Measurements from ENCODE around the gene KLHL40.

The KLHL40 gene, protein sequence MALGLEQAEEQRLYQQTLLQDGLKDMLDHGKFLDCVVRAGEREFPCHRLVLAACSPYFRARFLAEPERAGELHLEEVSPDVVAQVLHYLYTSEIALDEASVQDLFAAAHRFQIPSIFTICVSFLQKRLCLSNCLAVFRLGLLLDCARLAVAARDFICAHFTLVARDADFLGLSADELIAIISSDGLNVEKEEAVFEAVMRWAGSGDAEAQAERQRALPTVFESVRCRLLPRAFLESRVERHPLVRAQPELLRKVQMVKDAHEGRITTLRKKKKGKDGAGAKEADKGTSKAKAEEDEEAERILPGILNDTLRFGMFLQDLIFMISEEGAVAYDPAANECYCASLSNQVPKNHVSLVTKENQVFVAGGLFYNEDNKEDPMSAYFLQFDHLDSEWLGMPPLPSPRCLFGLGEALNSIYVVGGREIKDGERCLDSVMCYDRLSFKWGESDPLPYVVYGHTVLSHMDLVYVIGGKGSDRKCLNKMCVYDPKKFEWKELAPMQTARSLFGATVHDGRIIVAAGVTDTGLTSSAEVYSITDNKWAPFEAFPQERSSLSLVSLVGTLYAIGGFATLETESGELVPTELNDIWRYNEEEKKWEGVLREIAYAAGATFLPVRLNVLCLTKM

DNA sequence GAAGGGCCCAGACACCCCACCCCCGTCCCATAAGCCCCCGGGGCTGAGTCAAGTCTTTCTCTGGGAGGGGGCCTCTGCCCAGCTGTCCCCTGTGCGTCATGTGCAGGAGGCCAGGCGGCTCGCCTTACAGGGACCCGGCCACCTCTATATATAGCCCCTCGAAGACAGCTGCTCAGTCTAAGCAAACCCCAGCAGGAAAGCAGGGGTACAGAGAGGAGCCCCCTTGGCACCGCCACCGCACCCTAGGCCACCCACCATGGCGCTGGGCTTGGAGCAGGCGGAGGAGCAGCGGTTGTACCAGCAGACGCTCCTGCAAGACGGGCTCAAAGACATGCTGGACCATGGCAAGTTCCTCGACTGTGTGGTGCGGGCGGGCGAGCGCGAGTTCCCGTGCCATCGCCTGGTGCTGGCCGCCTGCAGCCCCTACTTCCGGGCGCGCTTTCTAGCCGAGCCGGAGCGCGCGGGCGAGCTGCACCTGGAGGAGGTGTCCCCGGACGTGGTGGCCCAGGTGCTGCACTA lies at the start of gene KLHL40:
Gene KLHL40 (plus strand): TSS at position 175 of the 519 bp plus-strand sequence. CDS start 82 bp downstream, at position 257.
- in situ Hi-C loops (cut with MboI; ENCODE audit: low sequenced_read_pairs, unreplicated experiment), result no loop called here
- no peak for DNase-seq (ENCODE audit: low spot score)
- TF ChIP-seq, protein P1, sequence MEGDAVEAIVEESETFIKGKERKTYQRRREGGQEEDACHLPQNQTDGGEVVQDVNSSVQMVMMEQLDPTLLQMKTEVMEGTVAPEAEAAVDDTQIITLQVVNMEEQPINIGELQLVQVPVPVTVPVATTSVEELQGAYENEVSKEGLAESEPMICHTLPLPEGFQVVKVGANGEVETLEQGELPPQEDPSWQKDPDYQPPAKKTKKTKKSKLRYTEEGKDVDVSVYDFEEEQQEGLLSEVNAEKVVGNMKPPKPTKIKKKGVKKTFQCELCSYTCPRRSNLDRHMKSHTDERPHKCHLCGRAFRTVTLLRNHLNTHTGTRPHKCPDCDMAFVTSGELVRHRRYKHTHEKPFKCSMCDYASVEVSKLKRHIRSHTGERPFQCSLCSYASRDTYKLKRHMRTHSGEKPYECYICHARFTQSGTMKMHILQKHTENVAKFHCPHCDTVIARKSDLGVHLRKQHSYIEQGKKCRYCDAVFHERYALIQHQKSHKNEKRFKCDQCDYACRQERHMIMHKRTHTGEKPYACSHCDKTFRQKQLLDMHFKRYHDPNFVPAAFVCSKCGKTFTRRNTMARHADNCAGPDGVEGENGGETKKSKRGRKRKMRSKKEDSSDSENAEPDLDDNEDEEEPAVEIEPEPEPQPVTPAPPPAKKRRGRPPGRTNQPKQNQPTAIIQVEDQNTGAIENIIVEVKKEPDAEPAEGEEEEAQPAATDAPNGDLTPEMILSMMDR (IDR thresholded peaks at IDR 0.05; ENCODE audit: borderline replicate concordance, control extremely low read depth, extremely low read depth, insufficient read depth, missing control alignments), result no peak

DNA sequence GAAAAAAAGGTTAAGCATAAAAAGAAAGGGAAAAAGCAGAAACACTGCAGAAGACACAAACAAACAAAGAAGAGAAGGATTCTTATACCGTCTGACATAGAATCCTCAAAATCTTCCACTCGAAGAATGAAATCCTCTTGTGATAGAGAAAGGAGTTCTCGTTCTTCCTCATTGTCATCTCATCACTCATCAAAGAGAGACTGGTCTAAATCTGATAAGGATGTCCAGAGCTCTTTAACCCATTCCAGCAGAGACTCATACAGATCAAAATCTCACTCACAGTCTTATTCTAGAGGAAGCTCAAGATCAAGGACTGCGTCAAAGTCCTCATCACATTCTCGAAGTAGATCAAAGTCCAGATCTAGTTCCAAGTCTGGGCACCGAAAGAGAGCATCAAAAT lies 48.3 kb upstream of the KLHL40 start:
- in situ Hi-C loops (cut with MboI; ENCODE audit: low sequenced_read_pairs, unreplicated experiment), result no loop called here
- TF ChIP-seq, protein P1 (IDR thresholded peaks at IDR 0.05; ENCODE audit: borderline replicate concordance, control extremely low read depth, extremely low read depth, insufficient read depth, missing control alignments), result no peak
- no peak for DNase-seq (ENCODE audit: low spot score)

DNA sequence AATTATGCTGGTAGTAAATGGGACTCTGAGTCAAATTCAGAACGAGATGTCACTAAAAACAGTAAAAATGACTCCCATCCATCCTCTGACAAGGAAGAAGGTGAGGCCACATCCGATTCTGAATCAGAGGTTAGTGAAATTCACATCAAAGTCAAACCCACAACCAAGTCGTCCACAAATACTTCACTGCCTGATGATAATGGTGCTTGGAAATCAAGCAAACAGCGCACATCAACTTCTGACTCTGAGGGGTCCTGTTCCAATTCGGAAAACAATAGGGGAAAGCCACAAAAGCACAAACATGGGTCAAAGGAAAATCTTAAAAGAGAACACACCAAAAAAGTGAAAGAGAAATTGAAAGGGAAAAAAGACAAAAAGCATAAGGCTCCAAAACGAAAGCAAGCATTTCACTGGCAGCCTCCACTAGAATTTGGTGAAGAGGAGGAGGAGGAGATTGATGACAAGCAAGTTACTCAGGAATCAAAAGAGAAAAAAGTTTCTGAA lies 46.9 kb upstream of the KLHL40 start:
- TF ChIP-seq, protein P1 (IDR thresholded peaks at IDR 0.05; ENCODE audit: borderline replicate concordance, control extremely low read depth, extremely low read depth, insufficient read depth, missing control alignments), result no peak
- no peak for DNase-seq (ENCODE audit: low spot score)
- in situ Hi-C loops (cut with MboI; ENCODE audit: low sequenced_read_pairs, unreplicated experiment), result no loop called here

DNA sequence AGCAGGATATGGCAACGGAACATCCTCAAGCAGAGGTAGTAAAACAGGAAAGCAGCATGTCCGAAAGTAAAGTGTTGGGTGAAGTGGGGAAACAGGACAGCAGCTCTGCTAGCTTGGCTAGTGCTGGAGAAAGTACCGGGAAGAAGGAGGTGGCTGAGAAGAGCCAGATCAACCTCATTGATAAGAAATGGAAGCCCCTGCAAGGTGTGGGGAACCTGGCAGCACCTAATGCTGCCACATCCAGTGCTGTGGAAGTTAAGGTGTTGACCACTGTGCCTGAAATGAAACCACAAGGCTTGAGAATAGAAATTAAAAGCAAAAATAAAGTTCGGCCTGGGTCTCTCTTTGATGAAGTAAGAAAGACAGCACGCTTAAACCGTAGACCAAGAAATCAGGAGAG lies 46.1 kb upstream of the KLHL40 start:
- TF ChIP-seq, protein P1 (IDR thresholded peaks at IDR 0.05; ENCODE audit: borderline replicate concordance, control extremely low read depth, extremely low read depth, insufficient read depth, missing control alignments), result no peak
- in situ Hi-C loops (cut with MboI; ENCODE audit: low sequenced_read_pairs, unreplicated experiment), result no loop called here
- no peak for DNase-seq (ENCODE audit: low spot score)

DNA sequence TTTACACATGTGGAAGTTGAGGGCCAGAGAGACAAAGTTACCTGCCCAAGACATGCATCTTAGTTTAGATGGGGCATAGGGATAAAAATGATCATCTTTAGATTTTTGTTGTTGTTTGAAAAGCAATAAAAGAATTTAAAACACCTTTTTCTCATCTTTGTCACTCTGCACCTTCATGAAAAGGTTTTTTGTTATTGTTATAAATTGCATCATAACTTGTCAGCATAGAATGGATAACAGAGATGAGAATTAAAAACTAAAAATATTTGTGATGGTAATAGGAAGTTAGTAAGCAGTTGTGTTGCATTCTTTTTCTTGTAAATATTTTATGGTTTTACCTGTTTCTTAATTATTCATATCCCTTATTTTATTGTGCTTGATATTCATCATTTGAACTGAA lies 45.2 kb upstream of the KLHL40 start:
- TF ChIP-seq, protein P1 (IDR thresholded peaks at IDR 0.05; ENCODE audit: borderline replicate concordance, control extremely low read depth, extremely low read depth, insufficient read depth, missing control alignments), result no peak
- no peak for DNase-seq (ENCODE audit: low spot score)
- in situ Hi-C loops (cut with MboI; ENCODE audit: low sequenced_read_pairs, unreplicated experiment), result no loop called here

DNA sequence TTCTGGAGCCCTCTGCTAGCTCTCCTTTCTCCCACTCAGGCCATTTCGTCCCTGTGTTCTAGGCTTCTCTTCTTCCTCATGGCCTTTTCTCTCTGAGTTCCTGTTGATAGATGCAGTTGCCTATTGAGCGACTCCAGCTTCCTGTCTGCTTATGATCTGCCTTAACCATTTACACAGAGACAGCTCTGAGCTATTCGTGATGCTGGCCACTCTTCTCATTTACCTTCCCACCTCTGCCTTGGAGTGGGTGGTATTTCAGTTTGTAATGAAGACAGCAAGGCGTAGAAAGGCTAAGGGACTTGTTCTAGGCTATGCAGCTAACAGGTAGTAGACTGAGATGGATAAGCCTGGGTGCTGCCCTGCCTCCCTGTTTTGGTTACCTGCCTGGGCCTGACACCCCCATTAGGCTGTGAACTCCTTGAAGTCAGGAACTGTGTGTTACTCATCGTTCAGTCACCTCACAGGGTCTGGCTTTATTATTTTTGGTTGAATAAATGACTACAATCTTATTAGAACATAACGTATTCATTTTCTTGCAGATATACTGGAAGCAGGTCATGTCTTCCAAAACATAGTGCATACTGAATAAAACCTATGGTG lies 44.5 kb upstream of the KLHL40 start:
- TF ChIP-seq, protein P1 (IDR thresholded peaks at IDR 0.05; ENCODE audit: borderline replicate concordance, control extremely low read depth, extremely low read depth, insufficient read depth, missing control alignments), result no peak
- DNase-seq (ENCODE audit: low spot score), result no peak
- in situ Hi-C loops (cut with MboI; ENCODE audit: low sequenced_read_pairs, unreplicated experiment), result no loop called here

Measured in GM13976 (cell line).